Mesenchymal stem cell (in vitro differentiated cells and primary cell): ENCODE measurements around the gene MRFAP1L1.
"Not testable (repeated sequence)": the region's sequence is repeated elsewhere in the genome, so short reads cannot be mapped to it uniquely, and the experiment has no call there.

Experiments
- DNase-seq: peaks from one replicate; pipeline ENCODE4 v3.0.0-alpha.2; 2013
- H2AFZ ChIP-seq: one replicate; pipeline ENCODE4 v1.6.1; 2013; ENCODE audit warnings: low read depth, mild to moderate bottlenecking, control low read depth, inconsistent platforms, low read length, moderate library complexity
- H2AK5ac ChIP-seq: 2 replicates; pipeline ENCODE4 v1.6.1; 2013; ENCODE audit warnings: low read length, moderate library complexity, mild to moderate bottlenecking, inconsistent platforms; ENCODE audit not compliant: severe bottlenecking
- H2BK120ac ChIP-seq: one replicate; pipeline ENCODE4 v1.6.1; 2013; ENCODE audit warnings: low read depth, mild to moderate bottlenecking, inconsistent platforms, low read length, moderate library complexity
- H2BK12ac ChIP-seq, 2 experiments: one replicate each; pipeline ENCODE4 v1.6.1; 2013; ENCODE audit warnings: inconsistent platforms in 2 of 2, low read length in 2 of 2, mild to moderate bottlenecking in 2 of 2, moderate library complexity in 2 of 2, control low read depth in 1 of 2
- H2BK15ac ChIP-seq: one replicate; pipeline ENCODE4 v1.6.1; 2013; ENCODE audit warnings: mild to moderate bottlenecking, low read depth, inconsistent platforms; ENCODE audit not compliant: poor library complexity, severe bottlenecking
- H2BK5ac ChIP-seq: 2 replicates; pipeline ENCODE4 v1.6.1; 2013; ENCODE audit warnings: low read depth, mild to moderate bottlenecking, low read length, control low read depth, inconsistent platforms; ENCODE audit not compliant: poor library complexity, severe bottlenecking
- H3K14ac ChIP-seq, 2 experiments: one replicate each; pipeline ENCODE4 v1.6.1; 2013; ENCODE audit warnings: inconsistent platforms in 2 of 2, low read length in 2 of 2, control low read depth in 1 of 2, mild to moderate bottlenecking in 1 of 2, moderate library complexity in 1 of 2
- H3K18ac ChIP-seq, 2 experiments: one replicate each; pipeline ENCODE4 v1.6.1; 2013; ENCODE audit warnings: inconsistent platforms in 2 of 2, low read length in 2 of 2, control low read depth in 1 of 2, low read depth in 1 of 2, mild to moderate bottlenecking in 1 of 2
- H3K23ac ChIP-seq, 2 experiments: one replicate each; pipeline ENCODE4 v1.6.1; 2013; ENCODE audit warnings: inconsistent platforms in 2 of 2, low read length in 2 of 2, mild to moderate bottlenecking in 2 of 2, moderate library complexity in 2 of 2, control low read depth in 1 of 2
- H3K27ac ChIP-seq: 2 replicates; pipeline ENCODE4 v1.5.1; 2013; ENCODE audit warnings: mild to moderate bottlenecking, moderate library complexity, low read length, control low read depth, inconsistent platforms; ENCODE audit not compliant: poor library complexity, severe bottlenecking
- H3K27me3 ChIP-seq, 2 experiments: 2 replicates each; pipeline versions ENCODE4 v1.6.1 to v1.7.0; 2013; ENCODE audit warnings: low read length in 2 of 2, mild to moderate bottlenecking in 2 of 2, moderate library complexity in 2 of 2, control low read depth in 1 of 2, inconsistent platforms in 1 of 2; ENCODE audit not compliant: control insufficient read depth in 1 of 2, insufficient read depth in 1 of 2
- H3K36me3 ChIP-seq, 2 experiments: 2 replicates each; pipeline versions ENCODE4 v1.6.1 to v1.7.0; 2013; ENCODE audit warnings: low read length in 2 of 2, control low read depth in 1 of 2, inconsistent platforms in 1 of 2, low read depth in 1 of 2, mild to moderate bottlenecking in 1 of 2; ENCODE audit not compliant: insufficient read depth in 2 of 2, control insufficient read depth in 1 of 2
- H3K4ac ChIP-seq, 2 experiments: one replicate each; pipeline ENCODE4 v1.6.1; 2013; ENCODE audit warnings: inconsistent platforms in 2 of 2, low read length in 2 of 2, mild to moderate bottlenecking in 2 of 2, moderate library complexity in 2 of 2, control low read depth in 1 of 2, low read depth in 1 of 2
- H3K4me1 ChIP-seq: 2 replicates; pipeline ENCODE4 v1.6.1; 2013; ENCODE audit warnings: low read depth, low read length, control low read depth; ENCODE audit not compliant: control insufficient read depth, insufficient read depth
- H3K4me2 ChIP-seq: 2 replicates; pipeline ENCODE4 v1.6.1; 2013; ENCODE audit warnings: low read length, mild to moderate bottlenecking, inconsistent platforms; ENCODE audit not compliant: poor library complexity, severe bottlenecking
- H3K4me3 ChIP-seq, 2 experiments: 2 replicates each; pipeline versions ENCODE4 v1.5.1 to v1.7.0; 2013; ENCODE audit warnings: low read length in 2 of 2, mild to moderate bottlenecking in 2 of 2, control low read depth in 1 of 2, low read depth in 1 of 2; ENCODE audit not compliant: insufficient read depth in 1 of 2
- H3K79me1 ChIP-seq: replicated peaks from 2 replicates; pipeline ENCODE4 v1.6.1; 2013; ENCODE audit warnings: mild to moderate bottlenecking, control low read depth, low read length, inconsistent platforms; ENCODE audit not compliant: poor library complexity, severe bottlenecking
- H3K9ac ChIP-seq: 2 replicates; pipeline ENCODE4 v1.7.0; 2013; ENCODE audit warnings: mild to moderate bottlenecking, low read length, moderate library complexity
- H3K9me3 ChIP-seq: 2 replicates; pipeline ENCODE4 v1.7.0; 2013; ENCODE audit warnings: mild to moderate bottlenecking, low read length; ENCODE audit not compliant: control insufficient read depth
- H4K8ac ChIP-seq: one replicate; pipeline ENCODE4 v1.6.1; 2013; ENCODE audit warnings: inconsistent platforms, mild to moderate bottlenecking, low read length, moderate library complexity
- H4K91ac ChIP-seq: one replicate; pipeline ENCODE4 v1.6.1; 2013; ENCODE audit warnings: mild to moderate bottlenecking, low read length, inconsistent platforms
- WGBS: methylation state at CpG from one replicate; pipeline ENCODE4 v1.1.7; 2013; ENCODE audit warnings: mixed read lengths; 5-methylcytosine and 5-hydroxymethylcytosine counted together

MRFAP1L1 gene

GRCh38 chr4:6727081-6727942 is 17.6 kb upstream of the MRFAP1L1 start:
- H3K9ac ChIP-seq, result peak overlapping the region; percentile 36
- H3K14ac ChIP-seq, result peak overlapping the region in 1 of 2 experiments; percentile 35
- peak overlapping the region; percentile 61 for H3K27ac ChIP-seq
- peak; percentile 54 for DNase-seq
- no peaks in the 10 kb centered on the region for H3K9me3 ChIP-seq
- peak overlapping the region; percentile 32 for H4K91ac ChIP-seq
- H2AFZ ChIP-seq, result no peak overlapping the region
- no peak overlapping the region for H3K23ac ChIP-seq
- H3K4me3 ChIP-seq, result no peak overlapping the region
- peak overlapping the region; percentile 77 for H4K8ac ChIP-seq
- H2BK12ac ChIP-seq, result no peak overlapping the region
- peak overlapping the region; percentile 46 to 68 for H3K18ac ChIP-seq
- 79% methylated on average over 22 of the region's 31 CpGs for WGBS
- H3K4me1 ChIP-seq, result peaks cover 28% of the 10 kb centered on the region
- no peaks in the 10 kb centered on the region for H3K36me3 ChIP-seq
- H2BK120ac ChIP-seq, result no peak overlapping the region
- no peak overlapping the region for H2AK5ac ChIP-seq
- no peak overlapping the region for H2BK15ac ChIP-seq
- H2BK5ac ChIP-seq, result peak overlapping the region; percentile 59
- no peak overlapping the region for H3K4me2 ChIP-seq
- H3K79me1 ChIP-seq, result no peaks in the 10 kb centered on the region
- peak overlapping the region in 1 of 2 experiments; percentile 30 for H3K4ac ChIP-seq
- no peaks in the 10 kb centered on the region for H3K27me3 ChIP-seq

DNA sequence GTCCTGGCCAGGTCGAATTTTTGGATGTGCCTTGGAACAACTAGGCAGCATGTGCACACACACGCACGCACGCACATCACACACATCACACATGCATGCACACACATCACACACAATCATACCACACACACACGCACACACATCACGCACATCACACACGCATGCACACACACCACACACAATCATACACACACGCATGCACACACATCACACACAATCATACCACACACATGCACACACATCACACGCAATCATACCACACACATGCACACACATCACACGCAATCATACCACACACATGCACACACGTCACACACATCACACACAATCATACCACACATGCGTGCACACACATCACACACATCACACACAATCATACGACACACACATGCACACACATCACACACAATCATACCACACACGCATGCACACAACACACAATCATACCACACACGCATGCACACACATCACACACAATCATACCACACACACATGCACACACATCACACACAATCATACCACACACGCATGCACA is 15.8 kb upstream of the MRFAP1L1 start:
- H3K9me3 ChIP-seq, H2BK5ac ChIP-seq, H3K27me3 ChIP-seq, H3K4me2 ChIP-seq, H2BK15ac ChIP-seq, H3K9ac ChIP-seq, DNase-seq, H3K27ac ChIP-seq, H3K79me1 ChIP-seq, H3K4ac ChIP-seq, H2AFZ ChIP-seq, H3K36me3 ChIP-seq, H2AK5ac ChIP-seq, H2BK120ac ChIP-seq: not testable (repeated sequence)
- peak overlapping the region in 1 of 2 experiments; percentile 8 for H3K4me3 ChIP-seq
- WGBS, result 95% methylated on average over 15 of the region's 16 CpGs
- peak overlapping the region in 1 of 2 experiments; percentile 98 for H3K14ac ChIP-seq
- H4K91ac ChIP-seq, result peak overlapping the region; percentile 54
- peak overlapping the region in 1 of 2 experiments; percentile 23 for H3K23ac ChIP-seq
- H3K18ac ChIP-seq, result peak overlapping the region in 1 of 2 experiments; percentile 38
- H3K4me1 ChIP-seq, result peaks cover 24% of the 10 kb centered on the region
- H2BK12ac ChIP-seq, result peak overlapping the region in 1 of 2 experiments; percentile 49
- H4K8ac ChIP-seq, result peak overlapping the region; percentile 36

- Histone ChIP-seq H2BK12ac (peak overlapping the region in 1 of 2 experiments; percentile 82), H3K4me1 (peaks cover 26% of the 10 kb centered on the region), H2BK15ac (no peak overlapping the region), H4K91ac (peak overlapping the region; percentile 77), H4K8ac (peak overlapping the region; percentile 52), H3K27ac (no peak overlapping the region), H3K27me3 (no peaks in the 10 kb centered on the region), H3K36me3 (no peaks in the 10 kb centered on the region), H3K18ac (peak overlapping the region; percentile 50 to 61), H3K9ac (peak overlapping the region; percentile 26), H3K79me1 (no peaks in the 10 kb centered on the region), H3K23ac (no peak overlapping the region), H3K4me3 (no peak overlapping the region), H3K4me2 (no peak overlapping the region), H3K14ac (peak overlapping the region in 1 of 2 experiments; percentile 90), H3K4ac (peak overlapping the region in 1 of 2 experiments; percentile 32), H2BK5ac (no peak overlapping the region), H3K9me3 (no peaks in the 10 kb centered on the region), H2BK120ac (no peak overlapping the region), H2AK5ac (no peak overlapping the region), H2AFZ (no peak overlapping the region)
- DNase-seq, result peak; percentile 63
- 78% methylated on average over 21 of the region's 21 CpGs for WGBS
These were observed 14.9 kb upstream of the MRFAP1L1 start for GRCh38 chr4:6724421-6725111.

DNA sequence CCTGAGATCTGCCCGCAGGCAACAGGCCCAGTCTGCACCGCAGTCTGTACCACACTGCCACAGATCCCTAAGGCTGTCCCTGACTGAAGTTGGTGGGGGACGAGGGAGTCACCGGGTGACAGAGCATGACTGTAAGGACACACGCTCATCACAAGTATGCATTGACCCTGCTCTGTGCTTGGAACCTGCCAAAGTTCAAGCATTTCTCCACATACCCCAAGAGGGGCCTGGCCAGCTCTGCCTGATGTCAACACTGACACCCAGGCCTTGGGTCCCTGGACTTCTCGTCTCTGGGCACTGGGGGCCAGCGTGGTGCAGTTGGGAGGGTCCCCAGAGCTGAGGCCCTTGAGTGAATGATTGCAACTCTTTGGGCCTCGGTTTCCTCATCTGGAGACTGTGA is 14.2 kb upstream of the MRFAP1L1 start:
- H2BK12ac ChIP-seq, result no peak overlapping the region
- no peak overlapping the region for H2BK120ac ChIP-seq
- no peak overlapping the region for H3K23ac ChIP-seq
- H3K36me3 ChIP-seq, result no peaks in the 10 kb centered on the region
- H2BK15ac ChIP-seq, result no peak overlapping the region
- no peak overlapping the region for H3K14ac ChIP-seq
- H3K27ac ChIP-seq, result no peak overlapping the region
- no peak overlapping the region for H4K8ac ChIP-seq
- H3K4me3 ChIP-seq, result no peak overlapping the region
- H2AK5ac ChIP-seq, result no peak overlapping the region
- H3K4me1 ChIP-seq, result peaks cover 26% of the 10 kb centered on the region
- H3K4ac ChIP-seq, result no peak overlapping the region
- H4K91ac ChIP-seq, result no peak overlapping the region
- H3K9ac ChIP-seq, result no peak overlapping the region
- no peaks in the 10 kb centered on the region for H3K9me3 ChIP-seq
- 90% methylated on average over 8 of the region's 8 CpGs for WGBS
- no peak overlapping the region for H2AFZ ChIP-seq
- peaks cover under 1% of the 10 kb centered on the region for H3K79me1 ChIP-seq
- H3K27me3 ChIP-seq, result no peaks in the 10 kb centered on the region
- no peak overlapping the region for H3K18ac ChIP-seq
- no peak overlapping the region for H3K4me2 ChIP-seq
- DNase-seq, result no peak
- H2BK5ac ChIP-seq, result no peak overlapping the region
